GM12891 (cell line): ENCODE data around the gene XXYLT1.

Experiments used
- POLR2A ChIP-seq: IDR thresholded peaks from 2 replicates; pipeline ENCODE4 v1.6.1; 2011; ENCODE audit warnings: low read depth, low read length, control low read depth
- POLR2AphosphoS5 ChIP-seq: IDR thresholded peaks from 2 replicates; pipeline ENCODE4 v1.6.1; 2011; ENCODE audit warnings: low read depth, low read length, control low read depth
- TAF1 ChIP-seq: IDR thresholded peaks from 2 replicates; pipeline ENCODE4 v1.6.1; 2011; ENCODE audit warnings: low read depth, low read length, control low read depth

GRCh38 chr3:195175476-195176337 is 95.3 kb downstream of the XXYLT1 start:
- no peak for TF ChIP-seq POLR2A
- no peak for TF ChIP-seq POLR2AphosphoS5
- no peak for TF ChIP-seq TAF1
